Astrocyte (in vitro differentiated cells and primary cell): ENCODE data around the gene AK9. TPM values are rescaled to one million over a fixed set of nuclear protein-coding genes. Genes with fewer than 3 reads are reported as not detected.

Experiments used
- DNase-seq: peaks from one replicate; pipeline ENCODE4 v3.0.0-alpha.2; 2010; ENCODE audit warnings: low read depth
- FAIRE-seq: peaks from 2 replicates; lab custom pipeline; 2011; peaks lifted over from hg19 to GRCh38; lab: Jason Lieb, UNC
- H2AFZ ChIP-seq: 2 replicates; pipeline ENCODE4 v1.6.0; 2012; ENCODE audit warnings: low read depth, low read length, inconsistent platforms
- H3K27ac ChIP-seq: 2 replicates; pipeline ENCODE4 v1.5.1; 2011; ENCODE audit warnings: low read depth, low read length, inconsistent platforms
- H3K27me3 ChIP-seq: 2 replicates; pipeline ENCODE4 v1.6.0; 2011; ENCODE audit warnings: low read length, inconsistent platforms; ENCODE audit not compliant: insufficient read depth
- H3K36me3 ChIP-seq: 2 replicates; pipeline ENCODE4 v1.5.1; 2011; ENCODE audit warnings: low read length, inconsistent platforms; ENCODE audit not compliant: insufficient read depth
- H3K4me1 ChIP-seq: 2 replicates; pipeline ENCODE4 v1.5.1; 2011; ENCODE audit warnings: low read length, inconsistent platforms; ENCODE audit not compliant: insufficient read depth
- H3K4me2 ChIP-seq: 2 replicates; pipeline ENCODE4 v1.6.0; 2012; ENCODE audit warnings: low read length, inconsistent platforms
- H3K4me3 ChIP-seq: 2 replicates; pipeline ENCODE4 v1.5.1; 2011; ENCODE audit warnings: low read depth, mild to moderate bottlenecking, low read length, inconsistent platforms; ENCODE audit not compliant: insufficient read depth
- H3K79me2 ChIP-seq: 2 replicates; pipeline ENCODE4 v1.6.0; 2012; ENCODE audit warnings: mild to moderate bottlenecking, low read length, inconsistent platforms; ENCODE audit not compliant: insufficient read depth
- H3K9ac ChIP-seq: 2 replicates; pipeline ENCODE4 v1.6.0; 2012; ENCODE audit warnings: mild to moderate bottlenecking, low read length, inconsistent platforms
- H3K9me3 ChIP-seq: 2 replicates; pipeline ENCODE4 v1.5.1; 2012; ENCODE audit warnings: low read depth, mild to moderate bottlenecking, low read length, inconsistent platforms; ENCODE audit not compliant: insufficient read depth
- H4K20me1 ChIP-seq: 2 replicates; pipeline ENCODE4 v1.6.0; 2012; ENCODE audit warnings: low read length, inconsistent platforms; ENCODE audit not compliant: insufficient read depth
- H3K27ac Mint-ChIP-seq: one replicate; pipeline ENCODE4 v1.8.0; 2021; ENCODE audit warnings: mild to moderate bottlenecking, mixed read lengths; ENCODE audit not compliant: unreplicated experiment
- H3K27me3 Mint-ChIP-seq: one replicate; pipeline ENCODE4 v1.8.0; 2021; ENCODE audit warnings: low read depth, mixed read lengths; ENCODE audit not compliant: unreplicated experiment
- H3K36me3 Mint-ChIP-seq: one replicate; pipeline ENCODE4 v1.8.0; 2021; ENCODE audit warnings: low read depth, mixed read lengths; ENCODE audit not compliant: unreplicated experiment
- H3K4me1 Mint-ChIP-seq: one replicate; pipeline ENCODE4 v1.8.0; 2021; ENCODE audit warnings: low read depth, mixed read lengths; ENCODE audit not compliant: unreplicated experiment
- H3K4me3 Mint-ChIP-seq: one replicate; pipeline ENCODE4 v1.8.0; 2021; ENCODE audit warnings: mild to moderate bottlenecking, moderate library complexity, mixed read lengths; ENCODE audit not compliant: unreplicated experiment
- H3K9me3 Mint-ChIP-seq: one replicate; pipeline ENCODE4 v1.8.0; 2021; ENCODE audit warnings: mild to moderate bottlenecking, mixed read lengths; ENCODE audit not compliant: unreplicated experiment
- CTCF ChIP-seq: IDR thresholded peaks from 2 replicates; pipeline ENCODE4 v1.5.1; 2011; ENCODE audit warnings: low read depth, mild to moderate bottlenecking, inconsistent platforms, low read length, moderate library complexity; ENCODE audit not compliant: insufficient read depth
- EZH2 ChIP-seq: IDR thresholded peaks from 2 replicates; pipeline ENCODE4 v1.6.1; 2012; ENCODE audit warnings: mild to moderate bottlenecking, low read length, inconsistent platforms; ENCODE audit not compliant: insufficient read depth
- total RNA-seq: library from RNA; stranded (reverse); gene quantifications from 2 replicates; pipeline ENCODE4 v1.2.1, GENCODE V29; 2021

AK9 gene
- total RNA-seq, 1 donor from 2014 or later = 3.4 TPM

GRCh38 chr6:109493865-109494264 lies 197.1 kb downstream of the AK9 start:
- Histone ChIP-seq H3K4me3 (no peak overlapping the region), H3K4me1 (no peaks in the 10 kb centered on the region), H3K36me3 (no peaks in the 10 kb centered on the region), H4K20me1 (no peaks in the 10 kb centered on the region), H3K27me3 (no peaks in the 10 kb centered on the region), H2AFZ (no peak overlapping the region), H3K27ac (no peak overlapping the region), H3K9me3 (no peaks in the 10 kb centered on the region), H3K9ac (no peak overlapping the region), H3K79me2 (no peaks in the 10 kb centered on the region), H3K4me2 (no peak overlapping the region)
- Mint-ChIP-seq H3K4me1 (peaks cover 14% of the 10 kb centered on the region), H3K9me3 (no peaks in the 10 kb centered on the region), H3K27ac (no peak overlapping the region), H3K4me3 (no peak overlapping the region), H3K27me3 (peaks cover 7% of the 10 kb centered on the region), H3K36me3 (no peaks in the 10 kb centered on the region)
- TF ChIP-seq EZH2 (no peak), CTCF (no peak)
- FAIRE-seq (no peak), DNase-seq (no peak)

DNA sequence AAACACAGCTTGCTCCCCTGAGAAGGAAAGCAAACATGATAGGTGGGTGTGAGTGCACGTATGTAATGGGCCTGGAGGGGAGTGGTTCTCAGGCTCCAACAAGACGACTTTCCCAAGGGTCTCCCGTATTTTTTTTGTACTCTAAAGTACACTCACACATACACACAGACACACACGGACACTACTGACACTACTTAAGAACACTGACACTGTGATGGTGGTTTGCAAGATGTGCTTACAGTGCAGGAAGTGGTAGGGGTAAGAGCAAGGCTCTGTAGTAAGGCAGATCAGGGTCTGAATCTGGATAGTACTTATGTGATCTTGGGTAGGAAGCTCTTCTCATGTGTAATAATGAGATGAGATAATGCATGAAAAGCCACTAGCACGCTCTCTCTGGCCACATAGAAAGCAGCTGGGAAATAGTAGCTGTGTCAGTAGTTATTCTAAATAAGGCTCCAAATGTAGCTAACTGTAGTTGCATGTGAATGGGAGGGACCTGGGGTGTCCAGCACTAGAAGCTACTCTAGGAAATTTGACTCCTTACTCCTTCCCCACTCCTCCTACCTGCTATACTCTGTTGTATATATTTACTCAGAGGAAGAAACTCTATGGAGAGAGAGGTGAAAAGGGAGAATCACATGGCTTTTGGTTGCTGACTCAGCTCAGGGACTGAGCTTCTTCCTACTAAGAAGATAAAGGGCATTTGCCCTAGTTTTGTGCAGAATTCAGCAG lies 199.6 kb downstream of the AK9 start:
- H3K9ac ChIP-seq = no peak overlapping the region
- peaks cover 14% of the 10 kb centered on the region for H3K4me1 Mint-ChIP-seq

More for the DNA sequence above, 199.6 kb downstream of the AK9 start:
- FAIRE-seq (no peak), DNase-seq (peak; percentile 16)
- no peak overlapping the region for H3K27ac ChIP-seq
- no peaks in the 10 kb centered on the region for H3K9me3 ChIP-seq
- no peak overlapping the region for H2AFZ ChIP-seq
- no peaks in the 10 kb centered on the region for H3K9me3 Mint-ChIP-seq
- H3K27me3 Mint-ChIP-seq = peaks cover 2% of the 10 kb centered on the region
- H3K4me3 Mint-ChIP-seq = no peak overlapping the region
- no peak overlapping the region for H3K4me3 ChIP-seq
- H3K36me3 ChIP-seq = no peaks in the 10 kb centered on the region
- H3K36me3 Mint-ChIP-seq = no peaks in the 10 kb centered on the region
- no peak for TF ChIP-seq EZH2
- no peak for TF ChIP-seq CTCF
- peak overlapping the region; percentile 8 for H3K27ac Mint-ChIP-seq
- no peaks in the 10 kb centered on the region for H4K20me1 ChIP-seq
- no peaks in the 10 kb centered on the region for H3K4me1 ChIP-seq
- no peaks in the 10 kb centered on the region for H3K79me2 ChIP-seq
- no peak overlapping the region for H3K4me2 ChIP-seq
- peaks cover 3% of the 10 kb centered on the region for H3K27me3 ChIP-seq
